Measurements from ENCODE around the gene MRPS15.
"Not testable (repeated sequence)": the region's sequence is repeated elsewhere in the genome, so short reads cannot be mapped to it uniquely, and the experiment has no call there.

MRPS15 gene

GRCh38 chr1:36482724-36483388 lies 18.7 kb upstream of the MRPS15 start, which contains the start of gene CSF3R:
TSS of gene CSF3R (minus strand) at chr1:36482913. CDS start at chr1:36479496, 3,417 bp downstream.
- no peak for DNase-seq

GRCh38 chr1:36481771-36482723 lies 17.9 kb upstream of the MRPS15 start:
- no peak for DNase-seq

GRCh38 chr1:36481091-36481490 lies 16.9 kb upstream of the MRPS15 start:
- DNase-seq: no peak

GRCh38 chr1:36480161-36480560 lies 16.0 kb upstream of the MRPS15 start:
- DNase-seq: no peak

- DNase-seq: no peak
These were observed 15.4 kb upstream of the MRPS15 start for GRCh38 chr1:36479505-36480051.

GRCh38 chr1:36477615-36478014 lies 13.4 kb upstream of the MRPS15 start:
- not testable (repeated sequence) for DNase-seq

GRCh38 chr1:36476945-36477344 lies 12.8 kb upstream of the MRPS15 start:
- no peak for DNase-seq

GRCh38 chr1:36475910-36476604 lies 11.9 kb upstream of the MRPS15 start:
- no peak for DNase-seq

- DNase-seq: no peak
These were observed 11.2 kb upstream of the MRPS15 start for GRCh38 chr1:36475341-36475740.

- no peak for DNase-seq
These were observed 8.5 kb upstream of the MRPS15 start for GRCh38 chr1:36472656-36473055.

- DNase-seq: no peak
These were observed 7.9 kb upstream of the MRPS15 start for GRCh38 chr1:36471830-36472641.

GRCh38 chr1:36469163-36469562 lies 5.0 kb upstream of the MRPS15 start:
- no peak for DNase-seq

GRCh38 chr1:36467700-36468455 lies 3.7 kb upstream of the MRPS15 start:
- DNase-seq: no peak

- no peak for DNase-seq
These were observed 2.8 kb upstream of the MRPS15 start for GRCh38 chr1:36467027-36467410.

GRCh38 chr1:36466370-36467026 lies 2.3 kb upstream of the MRPS15 start:
- DNase-seq: no peak

- no peak for DNase-seq
These were observed 1.7 kb upstream of the MRPS15 start for GRCh38 chr1:36465731-36466369.

- no peak for DNase-seq
These were observed 615 bp upstream of the MRPS15 start for GRCh38 chr1:36464605-36465393.

- no peak for DNase-seq
These were observed 751 bp downstream of the MRPS15 start for GRCh38 chr1:36463463-36463802.

GRCh38 chr1:36458910-36459309 lies 5.3 kb downstream of the MRPS15 start:
- no peak for DNase-seq

GRCh38 chr1:36457691-36458090 lies 6.5 kb downstream of the MRPS15 start:
- no peak for DNase-seq

Measured in T1000 (cell line).